GM10266 (cell line): ENCODE data around the gene PLOD2.

Experiments
- DNase-seq: peaks from one replicate; pipeline ENCODE4 v3.0.0; 2012; ENCODE audit errors: extremely low spot score
- CTCF ChIP-seq: IDR thresholded peaks from 2 replicates; pipeline ENCODE4 v1.5.1; 2012; ENCODE audit warnings: mild to moderate bottlenecking, low read depth; ENCODE audit not compliant: control insufficient read depth, insufficient read depth; ENCODE audit errors: missing control alignments

PLOD2 gene

GRCh38 chr3:146131616-146132410 is 29.2 kb downstream of the PLOD2 start:
- TF ChIP-seq CTCF, result no peak
- DNase-seq, result no peak

GRCh38 chr3:146130881-146131371 is 30.1 kb downstream of the PLOD2 start:
- no peak for TF ChIP-seq CTCF
- DNase-seq, result no peak

GRCh38 chr3:146129750-146130149 is 31.2 kb downstream of the PLOD2 start:
- DNase-seq, result no peak
- TF ChIP-seq CTCF, result no peak

- no peak for DNase-seq
- no peak for TF ChIP-seq CTCF
Observed at GRCh38 chr3:146128939-146129338, 32.0 kb downstream of the PLOD2 start.

GRCh38 chr3:146128179-146128578 is 32.8 kb downstream of the PLOD2 start:
- no peak for DNase-seq
- TF ChIP-seq CTCF, result no peak

GRCh38 chr3:146125951-146126350 is 35.0 kb downstream of the PLOD2 start:
- DNase-seq, result no peak
- TF ChIP-seq CTCF, result no peak

GRCh38 chr3:146124126-146124801 is 36.7 kb downstream of the PLOD2 start:
- no peak for DNase-seq
- TF ChIP-seq CTCF, result no peak
